ENCODE data around the gene LMF1. TPM values are rescaled to one million over a fixed set of nuclear protein-coding genes. Genes with fewer than 3 reads are reported as not detected.

LMF1 gene
- total RNA-seq, 1 experiment from 2014 or later, result 25.9 TPM

DNA sequence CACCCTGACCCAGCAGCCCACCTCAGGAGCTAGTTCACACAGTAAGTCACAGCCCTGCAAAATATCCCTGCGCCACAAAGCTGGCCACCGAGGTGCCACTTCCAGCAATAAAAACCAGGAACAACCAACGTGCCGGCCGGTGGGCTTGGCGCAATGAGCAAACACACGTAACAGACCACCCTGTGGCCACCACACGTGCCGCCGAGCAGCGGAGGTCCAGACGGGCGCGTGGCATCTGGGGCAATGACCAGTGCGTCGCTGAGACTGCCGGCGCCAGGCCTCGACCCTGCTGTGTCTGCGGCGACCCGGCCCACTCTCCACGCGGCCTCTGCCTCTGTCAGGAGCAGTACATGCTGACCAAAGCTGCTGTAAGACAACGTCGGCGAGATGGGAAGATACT lies 31.5 kb downstream of the LMF1 start:
- in situ Hi-C loops (cut with HindIII; ENCODE audit: low sequenced_read_pairs), result no loop called here
- no peak for DNase-seq (ENCODE audit: low spot score)

- DNase-seq (ENCODE audit: low spot score), result no peak
- in situ Hi-C loops (cut with HindIII; ENCODE audit: low sequenced_read_pairs), result no loop called here
Observed at GRCh38 chr16:938752-939151, 32.0 kb downstream of the LMF1 start.

GRCh38 chr16:938136-938535 lies 32.6 kb downstream of the LMF1 start:
- in situ Hi-C loops (cut with HindIII; ENCODE audit: low sequenced_read_pairs), result no loop called here
- DNase-seq (ENCODE audit: low spot score), result no peak

DNA sequence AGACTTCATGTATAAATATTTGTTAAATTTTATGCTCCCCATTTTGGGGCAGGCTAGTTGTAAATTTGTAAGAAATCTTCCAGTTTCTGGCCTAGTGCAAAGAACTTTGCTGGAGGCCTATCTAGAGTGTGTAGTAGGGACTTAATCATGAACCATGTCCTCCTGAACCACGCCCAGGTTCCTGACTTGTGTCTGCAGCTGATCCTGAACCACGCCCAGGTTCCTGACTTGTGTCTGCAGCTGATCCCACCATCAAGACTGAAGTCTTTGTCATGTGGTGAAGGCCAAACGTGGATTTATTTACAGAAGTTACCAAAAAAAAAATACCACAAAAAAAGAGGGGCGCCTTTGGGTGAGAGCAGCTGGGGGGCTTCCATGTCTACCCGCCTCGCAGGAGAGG lies 33.1 kb downstream of the LMF1 start:
- DNase-seq (ENCODE audit: low spot score), result no peak
- in situ Hi-C loops (cut with HindIII; ENCODE audit: low sequenced_read_pairs), result no loop called here

DNA sequence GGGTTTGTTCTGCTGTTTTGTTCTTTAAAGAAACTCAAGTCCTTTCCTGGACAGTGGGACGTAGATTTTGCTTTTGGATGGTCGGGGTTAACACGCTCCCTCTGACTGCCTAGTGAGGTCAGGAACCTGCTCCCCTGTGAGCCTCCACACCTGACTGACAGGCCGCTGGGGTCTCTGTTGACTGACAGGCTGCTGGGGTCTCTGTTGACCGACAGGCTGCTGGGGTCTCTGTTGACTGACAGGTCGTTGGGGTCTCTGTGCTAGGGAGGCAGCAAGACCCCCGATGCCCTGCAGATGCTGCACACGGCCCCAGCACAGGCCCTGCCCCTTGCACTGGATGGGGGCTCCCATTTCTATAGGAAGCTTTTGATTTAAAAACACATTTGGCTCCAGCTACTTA lies 33.5 kb downstream of the LMF1 start:
- in situ Hi-C loops (cut with HindIII; ENCODE audit: low sequenced_read_pairs), result no loop called here
- DNase-seq (ENCODE audit: low spot score), result no peak

- in situ Hi-C loops (cut with HindIII; ENCODE audit: low sequenced_read_pairs), result no loop called here
- DNase-seq (ENCODE audit: low spot score), result no peak
Observed at GRCh38 chr16:935684-936083, 35.1 kb downstream of the LMF1 start.

DNA sequence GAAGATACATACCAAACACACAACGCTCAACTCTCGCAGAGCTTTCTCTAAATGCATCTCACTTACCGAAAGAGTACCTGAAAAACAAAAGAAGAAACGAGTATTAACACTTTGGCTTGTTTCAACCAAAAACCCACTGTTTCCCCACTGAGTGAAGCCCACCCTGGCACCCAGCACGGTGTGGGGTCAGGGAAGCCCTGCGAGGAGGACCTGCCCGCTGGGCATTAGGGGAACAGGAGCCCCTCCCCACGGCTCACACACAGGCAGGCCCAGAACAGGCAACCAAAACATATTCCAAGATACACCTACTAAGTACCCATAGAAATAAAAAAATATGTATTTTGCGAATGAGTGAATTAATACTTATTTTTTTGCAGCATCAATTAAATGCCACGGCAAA lies 36.6 kb downstream of the LMF1 start:
- in situ Hi-C loops (cut with HindIII; ENCODE audit: low sequenced_read_pairs), result no loop called here
- no peak for DNase-seq (ENCODE audit: low spot score)

- in situ Hi-C loops (cut with HindIII; ENCODE audit: low sequenced_read_pairs), result no loop called here
- DNase-seq (ENCODE audit: low spot score), result no peak
Observed at GRCh38 chr16:933581-933980, 37.2 kb downstream of the LMF1 start.

- DNase-seq (ENCODE audit: low spot score), result no peak
- in situ Hi-C loops (cut with HindIII; ENCODE audit: low sequenced_read_pairs), result no loop called here
Observed at GRCh38 chr16:932831-933330, 37.9 kb downstream of the LMF1 start.

DNA sequence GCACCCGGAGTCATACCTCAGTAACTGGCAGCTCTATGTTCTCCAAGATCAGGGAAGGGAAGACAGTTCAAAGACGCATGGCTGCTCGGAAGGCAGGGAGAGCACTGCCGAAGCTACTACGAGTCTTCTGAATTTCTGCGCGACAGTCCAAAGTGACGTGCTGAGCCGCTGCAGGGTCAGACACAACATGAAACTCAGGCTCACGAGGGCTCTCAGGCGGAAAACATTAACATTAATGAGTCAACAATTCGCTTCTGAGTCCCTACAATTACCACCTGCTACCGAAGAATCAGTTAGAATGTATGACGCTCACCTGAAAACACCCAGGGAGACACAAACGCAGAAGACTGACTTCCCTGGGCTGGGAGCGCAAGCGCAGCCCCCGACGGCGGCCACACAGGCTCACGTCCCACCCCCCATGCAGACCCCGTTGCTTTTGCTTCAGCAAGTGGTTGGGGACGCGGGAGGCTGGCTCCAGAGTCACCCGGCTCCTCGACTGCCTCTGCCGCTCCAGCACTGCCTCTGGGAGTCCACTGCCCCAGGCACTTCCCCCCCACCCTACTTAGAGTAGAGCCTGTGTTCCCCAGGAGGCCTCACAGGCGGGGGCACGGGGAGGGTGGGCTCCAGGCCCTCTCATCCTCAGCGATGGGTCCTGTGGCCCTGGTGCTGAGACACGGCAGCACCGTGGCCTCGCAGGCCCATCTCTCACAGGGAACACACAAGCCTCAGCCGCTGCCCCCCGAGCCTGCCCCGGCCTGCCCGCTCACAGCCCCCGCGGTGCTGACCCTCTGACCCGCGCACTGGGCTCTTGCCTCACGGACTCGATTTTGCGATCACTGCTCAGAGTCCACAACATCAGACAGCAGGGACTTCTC lies 38.9 kb downstream of the LMF1 start:
- no peak for DNase-seq (ENCODE audit: low spot score)
- in situ Hi-C loops (cut with HindIII; ENCODE audit: low sequenced_read_pairs), result no loop called here

GRCh38 chr16:931171-931570 lies 39.6 kb downstream of the LMF1 start:
- in situ Hi-C loops (cut with HindIII; ENCODE audit: low sequenced_read_pairs), result no loop called here

DNA sequence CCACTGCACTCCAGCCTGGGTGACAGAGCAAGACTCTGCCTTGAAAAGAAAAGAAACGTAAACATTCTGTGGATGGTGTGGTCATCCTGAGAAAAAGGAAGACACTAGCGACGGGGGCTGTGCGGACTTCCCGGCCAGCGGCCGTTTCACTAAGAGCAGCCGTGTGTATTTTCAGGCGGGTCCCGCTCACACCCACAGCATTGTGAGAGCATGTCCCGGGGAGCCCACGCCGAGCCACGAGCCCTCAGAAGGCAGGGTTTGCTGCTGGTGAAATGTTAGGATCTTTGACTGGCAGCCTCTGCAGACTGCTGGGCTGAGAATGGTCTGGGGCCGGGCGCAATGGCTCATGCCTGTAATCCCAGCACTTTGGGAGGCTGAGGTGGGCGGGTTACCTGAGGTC lies 40.3 kb downstream of the LMF1 start:
- DNase-seq (ENCODE audit: low spot score), result no peak
- in situ Hi-C loops (cut with HindIII; ENCODE audit: low sequenced_read_pairs), result no loop called here

More at GRCh38 chr16:931171-931570, 39.6 kb downstream of the LMF1 start:
- no peak for DNase-seq (ENCODE audit: low spot score)

DNA sequence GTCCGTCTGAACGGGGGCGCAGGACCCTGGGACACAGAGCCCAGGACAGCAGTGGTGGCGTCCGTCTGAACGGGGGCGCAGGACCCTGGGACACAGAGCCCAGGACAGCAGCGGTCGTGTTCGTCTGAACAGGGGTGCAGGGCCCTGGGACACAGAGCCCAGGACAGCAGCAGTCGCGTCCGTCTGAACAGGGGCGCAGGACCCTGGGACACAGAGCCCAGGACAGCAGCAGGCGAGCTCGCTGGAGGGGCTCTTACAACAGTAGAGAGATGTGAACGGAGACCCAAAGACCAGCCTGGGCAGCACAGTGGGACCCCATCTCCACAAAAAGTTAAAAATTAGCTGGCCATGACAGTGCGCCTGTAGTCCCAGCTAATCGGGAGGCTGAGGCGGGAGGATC lies 40.7 kb downstream of the LMF1 start:
- in situ Hi-C loops (cut with HindIII; ENCODE audit: low sequenced_read_pairs), result no loop called here
- DNase-seq (ENCODE audit: low spot score), result no peak

GRCh38 chr16:929227-930073 lies 41.3 kb downstream of the LMF1 start:
- no peak for DNase-seq (ENCODE audit: low spot score)
- in situ Hi-C loops (cut with HindIII; ENCODE audit: low sequenced_read_pairs), result no loop called here

GRCh38 chr16:928526-928925 lies 42.3 kb downstream of the LMF1 start:
- in situ Hi-C loops (cut with HindIII; ENCODE audit: low sequenced_read_pairs), result no loop called here
- DNase-seq (ENCODE audit: low spot score), result no peak

GRCh38 chr16:927931-928330 lies 42.9 kb downstream of the LMF1 start:
- in situ Hi-C loops (cut with HindIII; ENCODE audit: low sequenced_read_pairs), result no loop called here
- DNase-seq (ENCODE audit: low spot score), result no peak

DNA sequence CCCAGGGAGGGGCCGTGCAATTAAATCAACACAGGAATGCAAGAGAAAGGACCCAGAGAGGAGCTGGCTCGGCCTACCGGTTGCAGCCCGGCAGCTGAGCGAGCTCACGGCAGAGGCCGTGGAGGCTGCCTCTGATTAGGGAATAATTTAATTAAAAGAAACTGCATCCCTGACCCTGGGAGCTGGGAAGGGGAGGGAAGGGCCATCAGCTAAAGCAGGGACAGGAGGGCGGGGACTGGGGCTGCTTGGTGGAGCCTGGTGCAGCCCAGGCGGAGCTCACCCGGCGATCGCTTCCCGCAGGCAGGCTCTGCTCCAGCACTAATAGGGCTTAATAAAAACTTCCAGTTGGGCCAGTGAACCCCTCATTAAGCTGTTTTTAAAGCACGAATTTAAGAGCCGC lies 43.4 kb downstream of the LMF1 start:
- DNase-seq (ENCODE audit: low spot score), result no peak

DNA sequence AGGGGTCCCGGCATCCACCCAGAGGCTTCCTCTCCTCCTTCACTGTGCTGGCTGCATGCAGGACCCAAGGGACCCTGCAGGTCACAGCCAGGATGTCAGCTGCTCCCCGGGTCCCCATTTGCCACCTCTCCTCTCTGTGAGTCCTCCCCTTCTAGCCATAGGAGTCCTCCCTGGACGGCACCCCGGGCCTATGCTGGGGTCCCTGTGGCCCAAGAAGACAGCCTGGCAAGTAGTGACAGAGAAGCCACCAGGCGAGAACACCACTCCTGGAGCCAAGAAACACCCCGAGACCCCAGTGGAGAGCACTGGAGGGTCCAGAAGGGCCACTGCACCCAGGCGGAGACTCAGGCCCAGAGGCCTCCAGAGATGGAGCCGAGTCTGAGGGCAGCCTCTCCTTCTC lies 44.1 kb downstream of the LMF1 start:
- in situ Hi-C loops (cut with HindIII; ENCODE audit: low sequenced_read_pairs), result no loop called here
- no peak for DNase-seq (ENCODE audit: low spot score)

More for the DNA sequence above, 43.4 kb downstream of the LMF1 start:
- in situ Hi-C loops (cut with HindIII; ENCODE audit: low sequenced_read_pairs), result no loop called here

GRCh38 chr16:924806-925205 lies 46.0 kb downstream of the LMF1 start:
- DNase-seq (ENCODE audit: low spot score), result no peak
- in situ Hi-C loops (cut with HindIII; ENCODE audit: low sequenced_read_pairs), result no loop called here

DNA sequence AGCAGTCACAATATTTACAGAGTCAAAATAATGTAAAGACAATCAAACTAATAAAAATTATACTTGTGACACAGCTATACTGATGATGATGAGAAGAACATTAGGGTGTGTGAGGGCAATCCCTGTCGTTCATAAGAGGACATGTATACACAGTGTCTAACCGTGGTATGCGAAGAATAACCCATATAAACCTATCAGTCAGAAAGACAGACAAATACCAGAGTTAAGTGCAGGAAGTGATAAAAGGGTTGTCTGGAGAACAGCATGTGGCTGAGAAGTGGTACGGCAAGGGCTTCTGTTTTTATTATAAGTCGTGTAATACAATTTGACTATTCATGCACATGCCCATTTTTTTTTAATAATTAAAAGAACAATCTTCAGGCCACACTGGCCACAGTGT lies 46.7 kb downstream of the LMF1 start:
- DNase-seq (ENCODE audit: low spot score), result no peak
- in situ Hi-C loops (cut with HindIII; ENCODE audit: low sequenced_read_pairs), result no loop called here

All from G401 (cell line).